Nephron progenitor cell (in vitro differentiated cells): Measurements from ENCODE around the gene TRIM17.

ENCODE experiments used
- DNase-seq: peaks from one replicate; pipeline ENCODE4 v3.0.0; 2021
- H3K27ac Mint-ChIP-seq: 2 replicates; pipeline ENCODE4 v1.8.0; 2021; ENCODE audit warnings: mild to moderate bottlenecking, moderate library complexity, mixed read lengths
- H3K27me3 Mint-ChIP-seq: 2 replicates; pipeline ENCODE4 v1.8.0; 2021; ENCODE audit warnings: mild to moderate bottlenecking, low read depth, mixed read lengths; ENCODE audit not compliant: poor library complexity
- H3K36me3 Mint-ChIP-seq: 2 replicates; pipeline ENCODE4 v1.8.0; 2021; ENCODE audit warnings: low read depth, mixed read lengths
- H3K4me1 Mint-ChIP-seq: 2 replicates; pipeline ENCODE4 v1.8.0; 2021; ENCODE audit warnings: mixed read lengths
- H3K4me3 Mint-ChIP-seq: 2 replicates; pipeline ENCODE4 v1.8.0; 2021; ENCODE audit warnings: mild to moderate bottlenecking, moderate library complexity, mixed read lengths
- H3K9me3 Mint-ChIP-seq: 2 replicates; pipeline ENCODE4 v1.8.0; 2021; ENCODE audit warnings: mild to moderate bottlenecking, moderate library complexity, mixed read lengths
- TF ChIP-seq, protein P1 (sequence below): fragments of 200-600 bp; sonication (generic); IDR thresholded peaks from 2 replicates; pipeline ENCODE4 v1.5.0; 2021; ENCODE audit warnings: antibody characterized with exemption

Gene TRIM17

GRCh38 chr1:228364706-228365213, 51.9 kb downstream of the TRIM17 start:
- no peak for DNase-seq
- no peaks in the 10 kb centered on the region for H3K36me3 Mint-ChIP-seq
- H3K4me1 Mint-ChIP-seq, result peaks cover 8% of the 10 kb centered on the region
- no peaks in the 10 kb centered on the region for H3K27me3 Mint-ChIP-seq
- no peak overlapping the region for H3K4me3 Mint-ChIP-seq
- no peaks in the 10 kb centered on the region for H3K9me3 Mint-ChIP-seq
- TF ChIP-seq, protein P1, sequence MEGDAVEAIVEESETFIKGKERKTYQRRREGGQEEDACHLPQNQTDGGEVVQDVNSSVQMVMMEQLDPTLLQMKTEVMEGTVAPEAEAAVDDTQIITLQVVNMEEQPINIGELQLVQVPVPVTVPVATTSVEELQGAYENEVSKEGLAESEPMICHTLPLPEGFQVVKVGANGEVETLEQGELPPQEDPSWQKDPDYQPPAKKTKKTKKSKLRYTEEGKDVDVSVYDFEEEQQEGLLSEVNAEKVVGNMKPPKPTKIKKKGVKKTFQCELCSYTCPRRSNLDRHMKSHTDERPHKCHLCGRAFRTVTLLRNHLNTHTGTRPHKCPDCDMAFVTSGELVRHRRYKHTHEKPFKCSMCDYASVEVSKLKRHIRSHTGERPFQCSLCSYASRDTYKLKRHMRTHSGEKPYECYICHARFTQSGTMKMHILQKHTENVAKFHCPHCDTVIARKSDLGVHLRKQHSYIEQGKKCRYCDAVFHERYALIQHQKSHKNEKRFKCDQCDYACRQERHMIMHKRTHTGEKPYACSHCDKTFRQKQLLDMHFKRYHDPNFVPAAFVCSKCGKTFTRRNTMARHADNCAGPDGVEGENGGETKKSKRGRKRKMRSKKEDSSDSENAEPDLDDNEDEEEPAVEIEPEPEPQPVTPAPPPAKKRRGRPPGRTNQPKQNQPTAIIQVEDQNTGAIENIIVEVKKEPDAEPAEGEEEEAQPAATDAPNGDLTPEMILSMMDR, result no peak
- no peak overlapping the region for H3K27ac Mint-ChIP-seq

GRCh38 chr1:228364068-228364705, 52.5 kb downstream of the TRIM17 start:
- H3K4me1 Mint-ChIP-seq, result peaks cover 7% of the 10 kb centered on the region
- no peak overlapping the region for H3K4me3 Mint-ChIP-seq
- no peaks in the 10 kb centered on the region for H3K27me3 Mint-ChIP-seq
- H3K36me3 Mint-ChIP-seq, result no peaks in the 10 kb centered on the region
- H3K9me3 Mint-ChIP-seq, result no peaks in the 10 kb centered on the region
- peak; percentile 2 for DNase-seq
- TF ChIP-seq, protein P1, result no peak
- no peak overlapping the region for H3K27ac Mint-ChIP-seq

DNA sequence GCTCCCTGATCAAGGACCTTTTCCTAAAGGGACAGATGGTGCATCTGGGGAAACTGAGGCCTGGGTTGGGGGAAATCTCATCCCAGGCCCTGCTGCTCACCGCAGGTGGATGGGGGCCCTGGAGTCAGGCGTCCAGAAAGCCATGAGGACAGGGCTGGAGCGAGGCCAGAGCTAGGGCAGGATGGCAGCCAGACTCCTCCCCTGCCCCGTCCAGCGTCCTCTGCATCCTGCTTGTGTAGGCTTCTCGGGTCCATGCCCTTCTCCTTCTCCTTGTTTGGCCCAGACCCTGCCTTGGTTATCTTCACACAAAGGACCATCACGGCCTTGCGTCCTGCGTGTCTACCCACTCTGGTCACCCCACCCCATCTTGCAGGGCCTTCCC, 53.0 kb downstream of the TRIM17 start:
- H3K27me3 Mint-ChIP-seq, result no peaks in the 10 kb centered on the region
- H3K36me3 Mint-ChIP-seq, result no peaks in the 10 kb centered on the region
- TF ChIP-seq, protein P1, result no peak
- no peak for DNase-seq
- peaks cover 2% of the 10 kb centered on the region for H3K4me1 Mint-ChIP-seq
- H3K9me3 Mint-ChIP-seq, result no peaks in the 10 kb centered on the region
- H3K4me3 Mint-ChIP-seq, result no peak overlapping the region
- no peak overlapping the region for H3K27ac Mint-ChIP-seq

DNA sequence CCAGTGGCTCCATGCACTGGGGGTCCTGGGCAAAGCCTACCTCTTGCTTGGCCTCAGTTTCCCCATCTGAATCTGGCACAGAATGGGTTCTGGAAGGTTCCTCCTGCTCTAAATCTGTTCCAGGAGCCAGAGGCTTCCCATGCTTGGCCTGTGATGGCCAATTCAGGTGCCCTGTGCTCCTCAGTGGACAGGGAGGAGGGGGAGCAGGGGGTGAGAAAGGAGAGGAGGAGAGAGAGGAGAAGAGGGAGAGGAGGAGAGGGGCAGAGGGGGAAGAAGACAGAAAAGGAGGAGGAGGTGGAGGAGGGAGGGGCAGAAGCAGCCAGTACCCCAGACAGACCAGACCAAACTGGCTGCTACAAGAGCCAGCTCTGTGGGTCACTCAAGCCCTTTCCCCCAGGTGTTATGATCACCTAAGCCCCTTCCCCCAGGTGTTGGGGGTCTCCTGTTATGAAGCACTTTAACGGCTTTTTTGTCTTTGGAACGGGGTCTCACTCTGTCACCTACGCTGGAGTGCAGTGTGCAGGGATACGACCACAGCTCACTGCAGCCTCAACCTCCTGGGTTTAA, 53.7 kb downstream of the TRIM17 start:
- H3K4me1 Mint-ChIP-seq, result no peaks in the 10 kb centered on the region
- no peaks in the 10 kb centered on the region for H3K27me3 Mint-ChIP-seq

DNA sequence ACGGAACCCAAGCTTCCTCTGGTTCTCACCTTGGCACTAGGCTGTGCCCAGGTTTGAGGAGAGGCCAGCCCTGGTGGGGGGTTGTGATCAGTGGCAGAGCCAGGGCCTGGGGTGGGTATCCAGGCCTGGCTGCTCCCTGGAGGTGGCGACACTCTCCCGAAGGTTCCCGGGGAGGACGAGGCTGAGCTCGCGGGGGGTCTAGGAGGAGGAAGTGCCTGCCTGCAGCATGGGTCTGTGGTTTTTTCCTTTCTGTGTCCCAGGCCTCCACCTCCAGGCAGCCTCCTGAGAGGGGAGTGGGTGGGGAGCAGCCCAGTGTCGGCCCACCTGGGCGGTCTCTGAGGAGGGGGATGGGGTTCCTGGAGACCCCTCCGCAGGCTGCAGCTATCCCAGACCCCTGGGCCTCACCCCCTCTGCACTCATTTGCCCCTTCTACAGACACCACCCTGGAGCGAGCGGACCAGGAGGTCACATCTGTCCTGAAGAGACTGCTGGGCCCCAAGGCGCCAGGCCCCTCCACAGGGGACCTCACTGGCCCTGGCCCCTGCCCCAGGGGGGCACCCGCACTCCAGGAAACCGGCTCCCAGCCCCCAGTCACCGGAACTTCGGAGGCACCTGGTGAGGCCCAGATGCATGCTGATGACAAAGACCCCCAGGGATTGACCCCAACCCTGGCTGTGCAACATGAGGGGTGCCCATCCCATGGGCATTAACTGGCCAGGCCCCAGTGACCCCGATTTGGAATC, 54.3 kb downstream of the TRIM17 start:
- Mint-ChIP-seq H3K27ac (no peak overlapping the region), H3K4me3 (no peak overlapping the region), H3K27me3 (no peaks in the 10 kb centered on the region), H3K36me3 (peaks cover 11% of the 10 kb centered on the region), H3K4me1 (no peaks in the 10 kb centered on the region), H3K9me3 (no peaks in the 10 kb centered on the region)
- no peak for DNase-seq
- TF ChIP-seq, protein P1, result no peak

More for the DNA sequence above, 53.7 kb downstream of the TRIM17 start:
- TF ChIP-seq, protein P1, result no peak
- H3K9me3 Mint-ChIP-seq, result no peaks in the 10 kb centered on the region
- peaks cover 5% of the 10 kb centered on the region for H3K36me3 Mint-ChIP-seq
- no peak overlapping the region for H3K4me3 Mint-ChIP-seq
- DNase-seq, result no peak
- no peak overlapping the region for H3K27ac Mint-ChIP-seq
